Bronchial epithelial cell (primary cell): Measurements from ENCODE around the gene TASP1. TPM values are rescaled to one million over a fixed set of nuclear protein-coding genes. Genes with fewer than 3 reads are reported as not detected.

Experiments
- DNase-seq: peaks from one replicate; pipeline ENCODE4 v3.0.0-alpha.2; 2010; ENCODE audit warnings: low read depth
- FAIRE-seq: peaks from 2 replicates; lab custom pipeline; 2011; peaks lifted over from hg19 to GRCh38; lab: Jason Lieb, UNC
- H3K27me3 ChIP-seq: 2 replicates; pipeline ENCODE4 v1.5.1; 2011; ENCODE audit warnings: low read length; ENCODE audit not compliant: control insufficient read depth, insufficient read depth
- H3K36me3 ChIP-seq: 2 replicates; pipeline ENCODE4 v1.5.1; 2011; ENCODE audit warnings: low read length; ENCODE audit not compliant: control insufficient read depth, insufficient read depth
- H3K4me3 ChIP-seq: 2 replicates; pipeline ENCODE4 v1.5.1; 2011; ENCODE audit warnings: mild to moderate bottlenecking, low read depth, low read length, control low read depth
- total RNA-seq: library from RNA; depleted of rRNA; stranded (reverse); fragments of >200 nt; gene quantifications from 2 replicates; pipeline ENCODE4 v1.2.1, GENCODE V29; 2014
- TF ChIP-seq, protein P1 (sequence below): IDR thresholded peaks from 2 replicates; pipeline ENCODE4 v1.5.1; 2011; ENCODE audit warnings: mild to moderate bottlenecking, moderate library complexity, low read length, control low read depth, inconsistent platforms; ENCODE audit not compliant: insufficient read depth, severe bottlenecking

Gene TASP1
- total RNA-seq, 1 donor from 2014 or later = 18.7 TPM

DNA sequence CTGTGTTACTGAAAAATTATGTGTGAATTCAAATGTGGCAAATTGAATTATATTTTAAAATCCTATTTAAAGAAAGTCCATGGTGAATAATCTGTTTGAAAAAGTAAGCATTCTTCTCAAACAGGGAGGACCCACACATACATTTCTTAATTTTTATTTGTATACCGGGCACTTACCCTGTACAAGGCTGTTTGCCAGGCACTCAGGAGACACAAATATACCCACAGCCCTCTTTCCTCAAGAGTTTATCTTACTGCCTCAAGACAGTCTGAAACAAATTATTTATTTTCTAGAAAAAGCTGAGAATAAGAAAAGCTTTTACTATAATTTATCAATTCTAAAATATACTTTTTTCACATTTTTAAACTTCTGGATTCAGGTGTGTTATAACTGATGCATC, 114.4 kb downstream of the TASP1 start:
- no peaks in the 10 kb centered on the region for H3K27me3 ChIP-seq
- TF ChIP-seq, protein P1, sequence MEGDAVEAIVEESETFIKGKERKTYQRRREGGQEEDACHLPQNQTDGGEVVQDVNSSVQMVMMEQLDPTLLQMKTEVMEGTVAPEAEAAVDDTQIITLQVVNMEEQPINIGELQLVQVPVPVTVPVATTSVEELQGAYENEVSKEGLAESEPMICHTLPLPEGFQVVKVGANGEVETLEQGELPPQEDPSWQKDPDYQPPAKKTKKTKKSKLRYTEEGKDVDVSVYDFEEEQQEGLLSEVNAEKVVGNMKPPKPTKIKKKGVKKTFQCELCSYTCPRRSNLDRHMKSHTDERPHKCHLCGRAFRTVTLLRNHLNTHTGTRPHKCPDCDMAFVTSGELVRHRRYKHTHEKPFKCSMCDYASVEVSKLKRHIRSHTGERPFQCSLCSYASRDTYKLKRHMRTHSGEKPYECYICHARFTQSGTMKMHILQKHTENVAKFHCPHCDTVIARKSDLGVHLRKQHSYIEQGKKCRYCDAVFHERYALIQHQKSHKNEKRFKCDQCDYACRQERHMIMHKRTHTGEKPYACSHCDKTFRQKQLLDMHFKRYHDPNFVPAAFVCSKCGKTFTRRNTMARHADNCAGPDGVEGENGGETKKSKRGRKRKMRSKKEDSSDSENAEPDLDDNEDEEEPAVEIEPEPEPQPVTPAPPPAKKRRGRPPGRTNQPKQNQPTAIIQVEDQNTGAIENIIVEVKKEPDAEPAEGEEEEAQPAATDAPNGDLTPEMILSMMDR = no peak
- FAIRE-seq = no peak
- DNase-seq = no peak
- no peaks in the 10 kb centered on the region for H3K36me3 ChIP-seq
- H3K4me3 ChIP-seq = no peak overlapping the region

GRCh38 chr20:13517831-13518230, 120.9 kb downstream of the TASP1 start:
- no peak for FAIRE-seq
- H3K27me3 ChIP-seq = no peaks in the 10 kb centered on the region
- H3K36me3 ChIP-seq = peaks cover 1% of the 10 kb centered on the region
- no peak overlapping the region for H3K4me3 ChIP-seq
- TF ChIP-seq, protein P1 = no peak
- DNase-seq = no peak

DNA sequence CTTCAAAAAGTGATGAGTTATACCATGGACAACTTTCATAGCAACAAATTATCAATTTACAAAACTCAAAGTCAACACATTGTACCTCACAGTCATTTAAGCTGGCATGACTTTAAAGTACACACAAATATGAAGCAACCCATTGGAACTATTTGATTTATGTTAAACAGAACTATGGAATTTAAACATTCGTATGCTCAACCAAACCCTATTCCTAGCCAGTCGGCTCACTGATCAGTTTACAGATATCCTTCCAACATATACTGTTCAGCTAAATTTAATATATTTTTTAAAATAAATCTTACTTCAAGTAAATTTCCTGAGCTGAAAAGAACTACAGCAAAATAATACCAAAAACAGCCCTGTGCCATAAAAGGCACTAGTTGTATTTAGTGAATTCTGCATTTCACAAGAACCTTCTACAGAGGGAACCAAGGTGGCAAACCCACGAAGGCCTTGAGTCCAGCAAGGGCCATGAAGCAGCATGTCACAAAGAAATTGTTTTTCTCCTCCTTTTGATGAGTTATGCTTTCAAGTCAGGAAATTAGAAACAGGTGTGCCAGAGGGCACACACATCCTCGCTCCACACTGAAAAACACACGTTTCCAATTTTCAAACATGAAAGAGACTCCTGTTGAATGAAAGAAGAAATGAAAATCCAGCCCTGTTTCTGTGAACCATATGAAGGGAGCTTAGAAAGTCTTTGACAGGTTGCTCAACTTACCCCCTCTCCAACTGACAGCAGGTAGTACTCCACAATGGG, 122.8 kb downstream of the TASP1 start:
- Histone ChIP-seq H3K4me3 (no peak overlapping the region), H3K36me3 (peaks cover 1% of the 10 kb centered on the region), H3K27me3 (no peaks in the 10 kb centered on the region)
- TF ChIP-seq, protein P1 = no peak
- no peak for FAIRE-seq
- no peak for DNase-seq

GRCh38 chr20:13515291-13515690, 123.4 kb downstream of the TASP1 start:
- TF ChIP-seq, protein P1 = no peak
- Histone ChIP-seq H3K36me3 (peaks cover 1% of the 10 kb centered on the region), H3K27me3 (no peaks in the 10 kb centered on the region), H3K4me3 (no peak overlapping the region)
- DNase-seq (no peak), FAIRE-seq (no peak)

GRCh38 chr20:13510837-13511488, 127.8 kb downstream of the TASP1 start:
- no peak overlapping the region for H3K4me3 ChIP-seq
- no peak for DNase-seq
- TF ChIP-seq, protein P1 = no peak
- no peak for FAIRE-seq
- H3K36me3 ChIP-seq = peaks cover 1% of the 10 kb centered on the region
- no peaks in the 10 kb centered on the region for H3K27me3 ChIP-seq

DNA sequence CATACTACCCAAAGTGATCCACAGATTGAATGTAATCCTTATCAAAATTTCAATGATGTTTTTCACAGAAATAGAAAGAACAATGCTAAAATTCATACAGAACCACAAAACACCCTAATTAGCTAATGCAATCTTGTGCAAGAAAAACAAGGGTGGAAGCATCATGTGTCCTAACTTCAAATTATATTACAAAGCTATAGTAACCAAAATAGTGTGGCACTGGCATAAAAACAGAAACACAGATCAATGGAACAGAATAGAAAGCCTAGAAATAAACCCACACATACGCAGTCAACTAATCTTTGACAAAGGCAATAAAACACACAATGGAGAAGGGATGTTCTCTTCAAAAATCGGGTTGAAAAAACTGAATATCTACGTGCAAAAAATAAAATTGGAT, 131.1 kb downstream of the TASP1 start:
- no peak overlapping the region for H3K4me3 ChIP-seq
- TF ChIP-seq, protein P1 = no peak
- DNase-seq (no peak), FAIRE-seq (no peak)
- no peaks in the 10 kb centered on the region for H3K27me3 ChIP-seq
- H3K36me3 ChIP-seq = no peaks in the 10 kb centered on the region
